Measurements from ENCODE around the gene TBC1D21.

DNA sequence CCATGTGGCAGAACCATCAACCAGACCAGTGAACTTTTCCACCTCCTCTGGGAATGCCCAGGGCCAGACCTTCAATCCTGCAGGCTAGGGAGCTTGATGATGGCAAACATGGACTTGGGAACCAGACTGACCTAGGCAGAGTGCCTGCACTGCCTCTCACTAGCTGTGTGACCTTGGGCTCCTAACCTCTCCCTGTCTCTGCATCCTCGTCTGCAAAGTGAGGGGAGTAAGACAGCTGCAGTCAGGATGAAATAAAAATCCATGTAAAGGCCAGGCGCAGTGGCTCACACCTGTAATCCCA is 35.4 kb downstream of the TBC1D21 start:
- TF ChIP-seq CTCF (conservative IDR thresholded peaks at IDR 0.05) (no peak), EZH2 (IDR thresholded peaks at IDR 0.05; ENCODE audit: low read depth) (no peak)

Measured in PC-9 (cell line).